GM10266 (cell line): Measurements from ENCODE around the gene PIK3C3.
"Not testable (repeated sequence)": the region's sequence is repeated elsewhere in the genome, so short reads cannot be mapped to it uniquely, and the experiment has no call there.

Source experiments
- DNase-seq: peaks from one replicate; pipeline ENCODE4 v3.0.0; 2012; ENCODE audit errors: extremely low spot score
- TF ChIP-seq, protein P1 (sequence below): IDR thresholded peaks from 2 replicates; pipeline ENCODE4 v1.5.1; 2012; ENCODE audit warnings: mild to moderate bottlenecking, low read depth; ENCODE audit not compliant: control insufficient read depth, insufficient read depth; ENCODE audit errors: missing control alignments

PIK3C3 gene

DNA sequence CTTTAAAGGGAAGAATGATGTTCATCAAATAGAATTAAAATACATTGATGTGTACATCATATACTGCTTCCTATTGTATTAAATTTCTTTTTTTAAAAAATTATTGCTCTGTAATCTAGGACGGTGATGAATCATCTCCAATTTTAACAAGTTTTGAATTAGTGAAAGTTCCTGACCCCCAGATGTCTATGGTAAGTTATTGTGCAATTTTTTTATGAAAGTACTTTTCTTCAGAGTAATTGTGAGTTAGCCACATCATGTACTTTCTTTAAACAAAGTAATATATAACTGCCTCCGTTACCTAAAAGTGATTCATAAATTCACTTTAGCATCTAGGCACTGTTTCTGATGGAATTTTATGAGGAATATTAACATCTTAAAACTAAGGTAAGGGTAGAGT is 38.1 kb downstream of the PIK3C3 start:
- TF ChIP-seq, protein P1, sequence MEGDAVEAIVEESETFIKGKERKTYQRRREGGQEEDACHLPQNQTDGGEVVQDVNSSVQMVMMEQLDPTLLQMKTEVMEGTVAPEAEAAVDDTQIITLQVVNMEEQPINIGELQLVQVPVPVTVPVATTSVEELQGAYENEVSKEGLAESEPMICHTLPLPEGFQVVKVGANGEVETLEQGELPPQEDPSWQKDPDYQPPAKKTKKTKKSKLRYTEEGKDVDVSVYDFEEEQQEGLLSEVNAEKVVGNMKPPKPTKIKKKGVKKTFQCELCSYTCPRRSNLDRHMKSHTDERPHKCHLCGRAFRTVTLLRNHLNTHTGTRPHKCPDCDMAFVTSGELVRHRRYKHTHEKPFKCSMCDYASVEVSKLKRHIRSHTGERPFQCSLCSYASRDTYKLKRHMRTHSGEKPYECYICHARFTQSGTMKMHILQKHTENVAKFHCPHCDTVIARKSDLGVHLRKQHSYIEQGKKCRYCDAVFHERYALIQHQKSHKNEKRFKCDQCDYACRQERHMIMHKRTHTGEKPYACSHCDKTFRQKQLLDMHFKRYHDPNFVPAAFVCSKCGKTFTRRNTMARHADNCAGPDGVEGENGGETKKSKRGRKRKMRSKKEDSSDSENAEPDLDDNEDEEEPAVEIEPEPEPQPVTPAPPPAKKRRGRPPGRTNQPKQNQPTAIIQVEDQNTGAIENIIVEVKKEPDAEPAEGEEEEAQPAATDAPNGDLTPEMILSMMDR, result no peak
- DNase-seq, result no peak

DNA sequence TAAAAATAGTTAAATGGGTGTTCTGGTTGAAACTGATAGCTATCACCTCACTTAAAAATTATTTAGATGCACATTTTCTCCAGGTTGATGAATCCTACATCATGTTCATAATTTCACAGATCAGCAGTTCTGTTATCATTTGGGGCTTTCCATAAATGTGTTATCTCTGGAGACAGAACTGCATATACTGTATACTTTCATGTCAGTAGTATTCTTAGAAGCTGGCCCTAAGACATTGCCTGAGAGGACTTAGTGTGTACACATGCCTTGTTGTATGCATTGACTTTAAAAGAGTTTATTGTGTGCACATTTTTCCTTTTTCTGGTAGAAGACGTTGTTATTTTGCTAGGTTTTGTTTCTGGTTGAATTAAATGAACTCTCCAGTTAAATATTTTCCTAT is 41.0 kb downstream of the PIK3C3 start:
- TF ChIP-seq, protein P1, result no peak
- DNase-seq, result no peak

DNA sequence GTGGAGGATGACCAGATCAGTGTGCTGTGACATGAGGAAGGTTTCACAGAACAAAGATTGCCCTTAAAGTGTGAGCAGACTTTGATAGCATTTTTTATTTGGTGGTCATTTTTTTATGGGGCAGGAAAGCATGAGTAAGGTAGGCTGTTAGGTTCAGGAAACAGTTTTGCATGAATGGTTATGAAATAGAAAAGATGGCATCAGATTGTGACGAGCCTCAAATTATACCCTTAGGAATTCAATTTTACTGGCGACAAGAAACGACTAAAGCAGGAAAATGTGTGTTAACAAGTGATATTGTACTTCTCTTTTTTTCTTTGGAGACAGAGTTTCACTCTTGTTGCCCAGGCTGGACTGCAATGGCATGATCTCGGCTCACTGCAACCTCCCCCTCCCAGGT is 44.7 kb downstream of the PIK3C3 start:
- no peak for DNase-seq
- TF ChIP-seq, protein P1, result no peak

DNA sequence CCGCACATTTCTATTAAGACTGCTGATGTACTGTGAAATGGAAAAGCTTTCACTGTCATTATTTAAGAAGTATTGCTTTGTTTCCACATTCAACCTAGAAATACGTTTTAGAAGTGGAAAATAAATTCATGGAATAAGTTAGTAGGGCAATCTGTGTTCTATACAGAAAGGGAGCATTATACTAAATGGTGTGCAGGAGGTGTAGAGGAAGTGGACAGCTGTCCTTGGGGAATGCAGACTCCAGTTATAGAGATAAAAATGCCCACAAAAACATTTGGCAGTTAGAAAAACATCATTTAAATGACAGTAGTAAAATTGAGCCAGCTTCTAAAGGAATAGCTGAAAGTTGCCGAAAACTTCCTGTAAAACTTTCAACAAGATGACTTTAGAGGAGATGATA is 46.8 kb downstream of the PIK3C3 start:
- no peak for DNase-seq
- TF ChIP-seq, protein P1, result no peak

DNA sequence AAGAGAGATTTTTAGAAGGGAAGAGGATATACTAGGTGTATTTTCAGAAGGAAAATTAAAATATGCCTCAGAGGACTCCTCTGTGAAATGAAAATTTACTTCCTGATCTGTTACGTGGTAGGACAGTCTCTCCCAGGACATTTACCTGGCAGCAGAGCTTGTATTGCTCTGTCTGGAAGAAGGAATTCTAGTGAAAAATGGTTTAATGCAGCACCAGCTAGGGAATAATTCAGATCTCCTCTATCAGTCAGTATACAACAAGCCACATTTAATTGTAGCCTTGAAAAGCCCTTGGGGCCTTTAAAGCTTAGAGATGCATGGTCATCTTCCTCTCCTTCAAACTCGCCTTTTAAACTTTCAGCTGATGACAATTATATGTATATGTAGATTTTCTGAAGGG is 49.6 kb downstream of the PIK3C3 start:
- no peak for DNase-seq
- TF ChIP-seq, protein P1, result no peak

DNA sequence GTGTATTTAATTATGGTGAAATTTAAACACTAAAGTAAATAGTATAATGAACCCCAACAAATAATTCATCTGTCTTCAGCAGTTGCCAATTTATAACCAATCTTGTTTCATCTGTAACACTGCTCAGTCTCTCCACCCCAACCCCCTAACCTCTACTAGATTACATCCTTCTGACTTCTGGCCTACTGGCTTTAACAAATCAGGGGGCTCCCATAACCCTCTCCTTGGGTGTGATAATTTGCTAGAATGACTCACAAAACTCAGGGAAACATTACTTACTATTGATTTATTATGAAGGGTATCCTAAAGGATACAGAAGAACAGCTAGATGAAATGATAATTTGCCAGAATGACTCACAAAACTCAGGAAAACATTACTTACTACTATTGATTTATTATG is 50.7 kb downstream of the PIK3C3 start:
- no peak for DNase-seq

DNA sequence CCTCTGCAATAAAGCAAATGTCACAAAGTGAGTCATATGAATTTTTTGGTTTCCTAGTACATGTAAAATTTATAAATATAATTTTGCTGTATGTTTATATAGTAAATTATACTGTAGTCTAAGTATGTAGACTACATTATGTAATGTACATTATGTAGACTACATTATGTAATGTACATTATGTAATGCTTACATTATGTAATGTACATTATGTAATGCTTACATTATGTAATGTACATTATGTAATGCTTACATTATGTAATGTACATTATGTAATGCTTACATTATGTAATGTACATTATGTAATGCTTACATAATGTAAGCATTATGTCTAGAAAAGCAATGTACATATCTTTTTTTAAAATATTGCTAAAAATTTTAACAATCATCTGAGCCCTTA is 54.4 kb downstream of the PIK3C3 start:
- DNase-seq, result not testable (repeated sequence)

More for the DNA sequence above, 50.7 kb downstream of the PIK3C3 start:
- TF ChIP-seq, protein P1, result no peak

DNA sequence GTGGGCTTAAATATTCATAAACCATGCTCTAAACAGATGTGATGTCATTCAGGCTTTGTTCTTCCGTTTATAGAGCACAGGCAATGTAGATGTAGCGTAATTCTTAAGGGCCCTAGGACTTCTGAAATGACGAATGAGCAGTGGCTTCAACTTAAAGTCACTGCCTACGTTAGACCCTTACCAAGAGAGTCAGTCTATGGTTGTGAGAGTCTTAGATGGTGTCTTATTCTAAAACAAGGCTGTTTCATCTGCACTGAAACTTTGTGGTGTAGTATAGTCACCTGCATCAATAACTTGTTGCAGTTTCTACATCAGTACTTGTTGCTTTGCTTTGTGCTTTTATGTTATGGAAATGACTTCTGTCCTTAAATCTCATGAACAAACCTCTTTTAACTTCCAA is 56.0 kb downstream of the PIK3C3 start:
- TF ChIP-seq, protein P1, result no peak
- peak; percentile 25 for DNase-seq
